GM19240 (cell line): ENCODE data around the gene CDCA8.
"Not testable (repeated sequence)": the region's sequence is repeated elsewhere in the genome, so short reads cannot be mapped to it uniquely, and the experiment has no call there.

Experiments used
- DNase-seq: peaks from one replicate; pipeline ENCODE4 v3.0.0; 2011; ENCODE audit warnings: low spot score; ENCODE audit not compliant: insufficient read length

The CDCA8 gene

DNA sequence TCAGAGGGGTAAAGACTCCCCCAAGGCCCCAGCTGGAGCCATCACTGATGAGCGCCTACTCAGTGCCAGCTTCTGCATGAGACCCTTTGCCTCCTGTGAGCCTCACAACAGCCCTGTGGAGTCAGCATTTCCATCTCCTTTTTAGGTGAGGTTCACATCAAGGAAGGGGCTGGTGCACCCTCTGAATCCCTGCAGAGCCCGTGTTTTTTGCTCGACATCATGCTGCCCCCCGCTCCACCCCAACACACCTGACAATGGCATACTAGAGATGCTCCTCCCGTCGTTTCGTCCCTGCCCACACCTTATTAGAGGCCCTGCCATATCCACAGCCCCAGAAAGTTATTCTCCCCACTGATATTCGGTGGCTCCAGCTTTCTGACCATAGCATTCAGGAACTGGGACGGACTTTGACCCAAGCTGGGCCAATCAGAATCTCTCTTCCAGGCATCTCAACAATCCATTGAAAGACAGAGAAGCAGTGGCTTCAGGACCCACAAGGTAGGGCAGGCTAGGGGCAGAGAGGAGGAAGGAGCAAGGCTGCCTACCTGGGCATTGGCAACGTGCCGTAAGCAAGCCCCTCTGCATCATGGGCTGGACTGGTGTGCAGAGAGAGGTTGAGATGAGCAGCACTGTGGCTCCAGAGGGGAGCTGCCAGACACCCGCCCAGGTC is 39.9 kb downstream of the CDCA8 start:
- no peak for DNase-seq

DNA sequence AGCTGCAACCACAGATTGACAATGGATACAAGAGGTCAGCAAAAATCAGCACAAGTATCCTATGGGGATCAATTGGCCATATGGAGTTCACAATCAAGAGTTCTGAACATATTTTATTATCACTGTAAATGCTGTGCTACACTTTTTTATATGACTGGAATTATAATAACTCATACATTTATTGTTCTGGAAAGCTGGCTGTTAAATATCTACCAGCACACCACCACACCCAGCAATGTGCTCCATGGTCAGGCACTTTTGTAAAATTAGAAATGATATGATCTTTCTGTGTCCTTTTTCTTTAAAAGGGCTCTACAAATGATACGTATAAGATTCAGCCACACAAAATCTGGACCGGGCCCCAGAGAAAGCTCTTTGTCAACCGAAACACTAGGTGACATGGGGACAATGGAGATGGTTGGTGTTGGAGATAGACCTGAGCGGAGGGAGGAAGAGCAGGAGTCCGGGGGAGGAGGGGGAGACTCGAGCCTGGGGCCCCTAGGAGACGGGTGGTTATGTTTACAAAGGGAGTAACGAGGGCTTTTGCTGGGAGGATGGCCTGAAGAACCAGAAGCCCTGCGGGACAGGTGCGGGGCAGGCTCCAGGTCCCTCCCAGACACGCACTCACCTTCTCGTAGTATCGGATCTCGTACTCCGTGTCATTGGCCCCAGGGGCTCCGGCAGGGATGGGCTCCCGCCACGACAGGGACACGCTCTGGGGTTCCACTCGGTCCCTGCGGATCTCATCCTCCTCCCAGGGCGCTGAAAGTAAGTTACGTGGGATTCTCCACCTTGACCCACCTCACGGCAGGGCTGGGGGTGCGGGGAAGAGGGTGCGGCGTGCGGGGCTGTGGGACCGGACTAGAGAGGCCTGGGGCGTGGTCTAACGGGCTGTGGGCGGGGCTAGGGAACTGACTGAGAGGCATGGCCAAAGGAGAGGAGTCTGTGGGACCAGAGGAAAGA is 42.6 kb downstream of the CDCA8 start:
- no peak for DNase-seq

DNA sequence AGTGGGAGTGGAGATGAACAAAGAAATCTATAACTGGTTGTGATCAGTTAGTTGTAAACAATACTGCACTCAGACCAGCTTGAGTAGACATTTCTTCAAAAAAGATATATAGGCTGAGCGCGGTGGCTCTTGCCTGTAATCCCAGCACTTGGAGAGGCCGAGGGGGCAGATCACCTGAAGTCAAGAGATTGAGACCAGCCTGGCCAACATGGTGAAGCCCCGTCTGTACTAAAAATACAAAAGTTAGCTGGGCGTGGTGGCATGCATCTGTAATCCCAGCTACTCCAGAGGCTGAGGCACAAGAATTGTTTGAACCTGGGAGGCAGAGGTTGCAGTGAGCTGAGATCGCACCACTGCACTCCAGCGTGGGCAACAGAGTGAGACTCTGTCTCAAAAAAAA is 45.7 kb downstream of the CDCA8 start:
- not testable (repeated sequence) for DNase-seq

DNA sequence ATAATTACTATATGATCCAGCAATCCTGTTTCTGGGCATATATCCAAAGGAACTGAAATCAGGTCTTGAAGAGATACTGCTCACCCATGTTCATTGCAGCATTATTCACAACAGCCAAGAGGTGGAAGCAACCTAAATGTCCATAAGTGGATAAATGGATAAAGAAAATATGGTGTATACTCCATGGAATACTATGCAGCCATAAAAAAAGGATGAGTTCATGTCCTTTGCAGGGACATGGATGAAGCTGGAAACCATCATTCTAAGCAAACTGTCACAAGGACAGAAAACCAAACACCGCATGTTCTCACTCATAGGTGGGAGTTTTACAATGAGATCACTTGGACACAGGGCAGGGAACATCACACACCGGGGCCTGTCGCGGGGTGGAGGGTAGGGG is 46.3 kb downstream of the CDCA8 start:
- DNase-seq: not testable (repeated sequence)

DNA sequence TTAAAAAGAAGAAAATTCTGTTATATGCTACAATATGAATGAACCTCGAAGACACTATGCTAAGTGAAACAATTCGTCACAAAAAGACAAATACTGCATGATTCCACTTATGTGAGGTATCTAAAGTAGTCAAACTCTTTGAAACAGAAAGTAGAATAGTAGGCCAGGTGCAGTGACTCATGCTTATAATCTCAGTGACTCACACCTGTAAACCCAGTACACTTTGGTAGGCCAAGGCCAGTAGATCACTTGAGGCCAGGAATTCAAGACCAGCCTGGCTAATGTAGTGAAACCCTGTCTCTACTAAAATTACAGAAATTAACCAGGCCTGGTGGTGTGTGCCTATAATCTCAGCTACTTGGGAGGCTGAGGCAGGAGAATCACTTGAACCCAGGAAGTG is 46.9 kb downstream of the CDCA8 start:
- DNase-seq: no peak

DNA sequence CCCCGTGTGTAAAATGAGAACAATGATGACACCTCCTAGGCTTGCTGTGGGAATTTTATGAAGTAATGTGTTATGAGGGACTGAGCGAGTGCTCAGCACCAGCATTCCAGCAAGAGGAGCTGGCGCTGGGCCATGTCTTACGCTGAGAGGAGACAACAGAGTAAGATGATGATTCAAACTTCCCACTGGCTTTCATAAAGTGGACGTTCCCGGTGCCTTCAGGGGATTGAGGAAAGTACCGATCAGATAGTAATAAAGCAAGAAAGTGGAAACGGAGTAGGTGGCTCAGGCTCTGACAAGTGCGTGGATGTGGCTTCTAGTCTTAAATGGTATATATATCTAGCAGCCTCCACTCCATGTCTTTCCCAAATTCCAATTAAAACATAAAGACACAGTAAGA is 48.8 kb downstream of the CDCA8 start:
- DNase-seq: no peak

DNA sequence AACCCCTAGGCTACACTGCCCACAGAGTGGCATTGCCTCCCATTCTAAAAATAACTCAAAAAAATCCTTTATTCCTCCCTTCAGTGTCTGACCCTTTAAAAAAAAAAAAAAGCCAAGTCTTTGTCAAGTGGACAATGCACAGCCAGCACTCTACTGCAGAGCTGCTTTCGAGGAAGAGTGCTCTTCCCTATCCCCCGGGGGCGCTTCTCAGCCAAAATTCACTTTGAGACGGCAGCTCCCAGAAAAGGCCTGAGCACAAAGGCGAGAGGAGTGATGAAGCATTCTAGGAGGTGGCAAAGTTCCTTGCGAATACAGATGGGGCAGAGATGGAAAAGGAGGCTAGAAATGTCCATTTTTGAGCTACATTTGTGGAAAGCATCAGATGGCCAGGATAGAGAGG is 49.3 kb downstream of the CDCA8 start:
- no peak for DNase-seq

DNA sequence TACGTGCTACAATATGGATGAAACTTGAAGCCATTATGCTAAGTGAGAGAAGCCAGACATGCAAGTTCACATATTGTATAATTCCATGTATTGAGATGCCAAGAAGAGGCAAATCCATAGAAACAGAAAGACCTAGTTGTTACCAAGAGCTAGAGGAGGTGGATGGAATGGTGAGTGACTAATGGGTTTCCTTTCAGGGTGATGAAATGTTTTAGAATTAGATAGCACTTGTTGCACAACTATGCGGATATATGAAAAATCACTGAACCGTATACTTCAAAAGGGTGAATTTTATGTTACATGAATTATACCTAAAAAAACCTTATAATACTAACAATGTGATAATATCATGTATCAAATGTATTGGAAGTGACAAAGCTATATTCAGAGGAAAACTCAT is 54.5 kb downstream of the CDCA8 start:
- DNase-seq: no peak

DNA sequence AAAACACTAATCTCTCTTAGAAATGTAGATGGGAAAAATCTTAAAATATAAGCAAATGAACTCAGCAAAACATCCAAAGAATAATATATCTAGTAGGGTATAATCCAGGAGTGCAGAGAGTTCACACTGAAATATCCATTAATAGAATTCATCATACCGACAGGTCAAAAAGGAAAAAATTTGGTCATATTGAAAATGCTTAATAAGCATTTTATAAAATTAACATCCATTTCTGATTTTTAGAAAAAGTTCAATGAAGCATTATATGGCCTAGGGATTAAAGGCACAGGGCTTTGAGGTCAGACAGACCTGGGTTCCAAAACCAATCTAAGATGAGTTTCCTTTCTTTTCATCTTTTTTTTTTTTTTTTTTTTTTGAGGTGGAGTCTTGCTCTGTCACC is 56.2 kb downstream of the CDCA8 start:
- no peak for DNase-seq

DNA sequence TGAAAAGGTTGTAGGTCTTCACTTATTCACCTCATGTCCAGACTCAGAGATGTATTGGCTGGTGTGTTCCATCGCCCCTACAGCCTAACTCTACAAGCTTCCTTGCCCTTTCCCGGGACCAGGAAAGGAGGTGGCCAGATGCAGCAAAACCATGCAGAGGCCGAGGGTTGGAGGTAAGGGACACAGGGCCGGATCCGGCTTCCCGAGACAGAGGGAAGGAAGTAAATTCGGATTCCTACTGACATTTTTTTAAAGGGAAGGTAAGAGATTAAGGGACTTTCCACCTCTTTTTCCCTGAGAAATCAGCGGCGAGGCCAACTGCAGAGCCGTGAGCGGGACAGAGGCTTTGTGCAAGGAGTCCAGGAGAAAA is 59.9 kb downstream of the CDCA8 start:
- no peak for DNase-seq

DNA sequence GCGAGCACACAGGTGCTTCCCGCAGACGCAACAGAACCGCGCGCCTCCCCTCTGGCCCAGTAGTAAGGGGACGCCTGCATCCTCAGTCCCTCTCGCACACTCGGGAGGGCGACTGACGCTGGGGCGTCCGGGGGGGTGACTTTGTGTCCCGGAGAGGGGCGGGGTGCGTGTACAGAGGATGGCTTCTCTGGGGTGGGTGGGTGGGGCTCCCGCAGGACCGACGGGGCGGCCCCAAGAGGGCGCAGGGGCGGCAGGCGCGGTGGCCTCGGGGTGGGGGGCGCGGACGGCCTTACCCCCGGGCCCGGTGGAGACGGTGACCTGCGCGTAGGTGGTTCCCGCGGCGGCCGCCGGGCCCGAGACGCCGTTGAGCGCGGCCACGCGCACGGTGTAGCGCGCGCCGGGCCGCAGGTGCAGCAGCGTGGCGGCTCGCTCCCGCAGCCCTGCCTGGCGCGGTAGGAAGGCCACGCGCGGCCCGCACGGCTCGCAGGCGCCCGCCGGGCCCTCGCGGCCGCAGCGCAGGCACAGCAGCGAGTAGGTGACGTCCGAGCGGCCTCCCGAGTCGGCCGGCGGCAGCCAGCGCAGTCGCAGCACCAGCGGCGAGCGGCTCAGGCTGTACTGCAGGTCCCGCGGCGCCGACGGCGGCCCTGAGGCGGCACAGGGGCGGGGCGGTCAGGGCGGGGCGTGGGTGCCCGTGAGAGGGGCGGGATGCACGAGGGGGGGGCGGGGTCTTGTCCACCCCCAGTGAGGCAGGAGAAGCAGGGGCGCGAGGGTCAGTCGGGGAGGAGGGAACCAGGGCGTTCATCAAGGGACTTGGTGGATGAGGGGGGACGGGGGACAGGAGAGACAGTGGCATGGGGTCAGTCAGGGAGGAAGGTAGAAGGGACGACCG is 60.5 kb downstream of the CDCA8 start:
- DNase-seq: no peak

DNA sequence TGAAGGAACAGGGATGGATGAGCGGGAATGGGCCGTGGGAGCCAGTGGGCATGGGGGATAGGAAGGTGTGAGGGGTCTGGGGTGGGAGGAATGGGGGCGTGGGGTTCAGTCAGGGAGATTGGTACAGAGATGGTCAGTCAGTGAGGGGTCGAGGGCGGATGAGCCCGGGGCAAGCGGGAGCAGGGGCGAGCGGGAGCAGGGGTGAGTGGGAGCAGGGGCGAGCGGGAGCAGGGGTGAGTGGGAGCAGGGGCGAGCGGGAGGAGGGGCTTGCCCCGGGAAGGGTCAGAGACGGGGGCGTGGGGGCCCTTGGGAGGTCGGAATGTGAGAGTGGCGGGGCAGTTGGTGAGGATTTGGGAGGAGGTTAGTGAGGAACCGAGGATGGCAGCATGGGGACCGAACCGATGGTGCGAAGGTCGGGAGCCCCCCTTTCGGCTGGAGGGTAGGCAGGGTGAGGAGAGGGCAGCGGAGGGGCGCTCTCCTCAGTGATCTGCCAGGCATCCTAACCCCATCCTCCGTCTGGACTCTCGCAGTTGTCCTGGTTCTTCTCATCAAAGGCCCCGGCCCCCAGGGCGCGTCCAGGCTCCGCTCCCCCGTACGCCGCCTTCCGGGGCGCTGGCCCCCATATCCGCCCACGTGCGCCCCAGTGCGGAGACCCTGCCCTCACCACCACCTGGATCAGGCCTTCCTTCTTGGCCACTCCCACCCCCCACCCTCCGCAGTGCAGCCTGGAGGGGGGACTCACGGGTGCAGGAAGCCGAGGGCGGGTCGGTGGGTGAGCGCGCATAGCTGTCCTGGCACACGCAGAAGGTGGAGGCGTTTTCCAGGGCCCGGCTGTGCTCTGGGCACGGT is 61.4 kb downstream of the CDCA8 start:
- DNase-seq: no peak

DNA sequence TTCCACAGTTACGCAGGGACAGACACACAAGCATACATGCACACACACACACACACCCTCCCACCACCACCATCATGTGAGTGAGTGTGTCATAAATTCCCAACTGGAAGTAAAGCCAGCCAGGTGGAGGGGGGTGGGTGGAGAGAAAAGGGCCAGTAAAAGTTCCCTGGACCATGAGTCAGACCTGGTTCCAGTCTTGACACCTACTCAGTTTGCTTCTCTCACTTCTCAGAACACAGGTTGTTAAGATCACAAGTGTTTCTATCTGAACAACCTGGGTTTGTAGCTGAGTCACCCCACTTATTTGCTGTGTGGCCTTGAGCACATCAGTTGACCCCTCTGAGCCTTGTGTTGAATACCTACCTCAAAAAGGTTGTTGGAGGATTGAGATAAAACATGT is 63.0 kb downstream of the CDCA8 start:
- DNase-seq: no peak

DNA sequence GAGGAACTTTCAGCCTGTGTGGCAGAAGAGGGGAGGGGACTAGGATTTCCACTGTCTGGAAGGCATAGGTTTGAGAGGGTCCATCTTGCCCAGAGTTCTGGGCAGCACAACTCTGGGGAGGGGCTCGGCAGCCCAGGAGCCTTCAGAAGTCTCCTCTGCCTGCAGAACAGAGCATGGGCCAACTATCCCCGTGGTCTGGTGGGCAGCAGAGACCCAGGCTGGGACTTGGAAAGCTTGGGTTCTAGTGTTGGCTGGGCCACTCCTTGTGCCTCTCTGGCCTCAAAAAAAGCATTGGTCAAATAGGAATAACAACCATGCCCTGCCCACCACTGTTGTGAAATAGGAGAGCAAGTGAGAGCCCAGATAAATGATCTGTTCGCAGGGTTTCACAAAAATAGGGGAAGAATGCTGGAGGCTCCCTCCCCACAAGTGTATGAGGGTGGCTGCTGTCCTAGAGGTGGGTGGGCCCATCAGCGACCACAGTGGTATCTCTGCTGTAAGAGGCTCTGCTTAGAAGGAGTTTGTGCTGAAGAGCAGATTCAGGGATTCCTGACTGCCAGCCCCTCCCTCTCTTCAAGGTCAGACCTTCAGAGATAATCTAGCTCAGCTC is 63.7 kb downstream of the CDCA8 start:
- no peak for DNase-seq
